GM18907 (cell line): Measurements from ENCODE around the gene TBX15.
"Not testable (repeated sequence)": the region's sequence is repeated elsewhere in the genome, so short reads cannot be mapped to it uniquely, and the experiment has no call there.

ENCODE experiments used
- ATAC-seq: cut with Tn5 transposase; IDR thresholded peaks from one replicate; pipeline ENCODE4 v1.9.1; 2021; ENCODE audit warnings: mild to moderate bottlenecking, moderate library complexity; ENCODE audit not compliant: unreplicated experiment

TBX15 gene

DNA sequence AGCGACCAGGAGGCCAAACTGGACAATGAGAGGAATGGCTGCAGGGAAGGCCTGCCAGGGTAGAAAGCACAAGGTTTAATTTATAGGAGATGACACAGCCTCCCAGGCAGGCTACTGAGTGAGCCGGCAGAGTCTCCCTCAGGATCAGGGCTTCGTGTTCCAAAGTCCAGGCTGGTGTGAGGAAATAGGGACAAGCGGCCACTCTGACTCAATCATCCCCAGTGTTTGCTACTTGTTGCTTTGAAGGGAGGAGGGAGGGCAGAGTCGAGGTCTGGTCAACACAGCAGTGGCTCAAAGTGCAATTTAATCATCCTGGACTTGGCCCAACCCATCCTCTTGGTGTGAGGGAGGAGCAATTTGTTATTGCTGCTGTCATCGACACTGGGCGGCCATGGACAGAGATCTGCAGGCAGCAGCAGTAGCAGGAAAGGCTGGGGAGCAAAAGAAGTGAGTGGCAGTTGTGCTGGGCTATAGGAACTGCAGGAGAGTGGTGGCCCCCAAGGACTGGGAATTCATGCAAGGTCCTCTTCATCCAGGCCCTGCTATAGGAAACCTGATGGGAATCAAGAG lies 27.5 kb downstream of the TBX15 start:
- no peak for ATAC-seq

DNA sequence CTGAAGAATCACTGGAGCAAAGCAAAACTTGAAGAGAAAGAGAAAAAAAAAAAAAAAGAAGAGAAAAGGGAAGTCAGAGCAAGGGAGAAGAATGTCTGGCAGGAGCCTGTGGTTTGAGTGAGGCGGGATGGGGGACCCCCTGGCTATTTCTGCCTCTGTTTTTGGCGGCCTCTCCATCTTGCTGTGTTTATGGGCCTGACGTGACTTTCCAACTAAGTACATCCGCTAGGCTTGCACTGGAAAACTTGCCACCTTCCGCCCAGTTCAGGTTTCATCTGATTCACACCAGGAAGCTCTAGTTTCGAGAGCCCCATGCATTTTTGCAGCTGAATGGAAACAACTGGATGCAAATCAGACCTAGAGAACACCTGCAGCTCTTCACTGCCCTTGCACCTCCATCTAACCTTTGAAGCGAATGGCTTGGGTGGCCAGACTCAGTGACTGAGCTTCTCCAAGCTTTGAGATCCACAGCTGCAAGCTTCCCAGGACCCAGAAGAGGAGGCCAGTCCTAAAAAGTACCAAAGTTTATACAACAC lies 28.0 kb downstream of the TBX15 start:
- ATAC-seq = peak; percentile 85

DNA sequence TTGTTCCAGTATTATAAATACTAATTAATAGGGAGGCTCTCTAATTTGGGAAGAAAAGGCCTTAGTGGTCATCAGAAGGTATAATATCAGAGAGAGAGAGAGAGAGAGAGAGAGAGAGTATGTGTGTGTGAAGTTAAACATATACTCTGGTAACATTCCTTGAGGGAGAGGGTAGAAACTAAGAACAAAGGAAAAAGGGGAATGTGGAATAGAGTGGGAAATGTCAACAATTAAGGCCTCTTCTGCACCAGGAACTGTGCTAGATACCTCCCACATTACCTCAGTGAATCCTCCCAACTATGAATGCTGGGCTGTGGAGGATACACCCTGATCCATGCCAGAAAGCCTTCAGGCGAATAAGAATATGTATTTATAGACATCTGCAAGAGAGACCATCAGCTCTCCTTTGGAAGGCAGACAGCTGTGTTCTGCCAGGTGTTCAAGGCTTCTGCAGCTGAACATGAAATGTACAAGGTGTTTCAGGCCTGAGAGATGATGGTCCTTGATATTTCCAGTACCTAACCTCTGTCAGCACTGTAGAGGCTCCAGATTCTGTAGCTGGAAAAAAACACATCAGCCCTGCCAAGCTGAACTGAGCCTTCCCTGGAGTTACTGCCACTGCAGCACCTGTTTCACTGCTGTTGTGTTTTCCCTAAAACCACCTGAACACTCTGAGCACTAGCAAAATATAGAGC lies 29.1 kb downstream of the TBX15 start:
- no peak for ATAC-seq

DNA sequence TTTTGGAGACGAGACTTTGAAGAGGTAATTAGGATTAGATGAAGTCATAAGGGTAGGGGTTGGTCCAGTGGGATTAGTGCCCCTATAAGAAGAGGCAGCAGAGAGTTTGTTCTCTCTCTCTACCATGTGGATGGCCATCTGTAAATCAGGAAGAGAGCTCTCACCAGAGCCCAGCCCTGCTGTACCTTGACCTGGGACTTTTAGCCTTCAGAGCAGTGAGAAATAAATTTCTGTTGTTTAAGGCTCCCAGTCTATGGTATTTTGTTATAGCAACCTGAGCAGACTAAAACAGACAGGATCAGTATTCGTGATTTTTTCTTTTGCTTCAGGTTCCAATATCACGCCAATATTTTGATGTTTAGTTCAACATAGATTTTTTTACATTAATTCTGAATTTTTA lies 30.0 kb downstream of the TBX15 start:
- ATAC-seq = no peak

DNA sequence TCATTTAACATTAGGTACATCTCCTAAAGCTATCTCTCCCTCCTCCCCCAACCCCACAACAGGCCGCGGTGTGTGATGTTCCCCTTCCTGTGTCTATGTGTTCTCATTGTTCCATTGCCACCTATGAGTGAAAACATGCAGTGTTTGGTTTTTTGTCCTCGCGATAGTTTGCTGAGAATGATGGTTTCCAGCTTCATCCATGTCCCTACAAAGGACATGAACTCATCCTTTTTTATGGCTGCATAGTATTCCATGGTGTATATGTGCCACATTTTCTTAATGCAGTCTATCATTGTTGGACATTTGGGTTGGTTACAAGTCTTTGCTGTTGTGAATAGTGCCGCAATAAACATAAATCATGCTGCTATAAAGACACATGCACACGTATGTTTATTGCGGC lies 30.6 kb downstream of the TBX15 start:
- ATAC-seq = not testable (repeated sequence)

DNA sequence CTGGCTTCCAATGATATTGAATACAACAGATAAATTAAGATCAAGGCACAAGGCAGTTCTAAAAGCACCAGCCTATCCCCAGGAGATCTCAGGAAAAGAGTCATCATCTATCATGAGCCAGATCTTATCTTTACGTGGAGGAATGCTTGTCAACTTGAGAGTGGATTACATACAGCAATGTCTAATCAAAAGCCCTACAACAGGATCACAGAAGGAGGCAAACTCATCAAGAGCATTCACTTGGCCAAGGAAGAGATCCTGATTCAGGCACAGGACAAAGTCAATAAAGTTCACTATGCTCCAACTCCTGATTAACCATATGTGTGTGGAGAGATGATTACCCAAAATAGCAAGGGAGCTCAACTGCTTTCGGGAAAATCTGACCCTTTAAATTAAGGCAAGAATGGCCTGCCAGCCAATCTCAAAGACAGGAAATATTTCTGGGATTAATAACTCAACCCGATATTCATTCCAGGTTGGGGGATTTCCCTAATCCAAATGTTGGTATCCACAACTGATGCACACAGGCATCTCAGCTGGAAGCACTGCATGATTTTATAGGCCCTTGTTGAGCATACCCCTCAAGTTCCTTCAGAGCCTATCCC lies 33.7 kb downstream of the TBX15 start:
- no peak for ATAC-seq

DNA sequence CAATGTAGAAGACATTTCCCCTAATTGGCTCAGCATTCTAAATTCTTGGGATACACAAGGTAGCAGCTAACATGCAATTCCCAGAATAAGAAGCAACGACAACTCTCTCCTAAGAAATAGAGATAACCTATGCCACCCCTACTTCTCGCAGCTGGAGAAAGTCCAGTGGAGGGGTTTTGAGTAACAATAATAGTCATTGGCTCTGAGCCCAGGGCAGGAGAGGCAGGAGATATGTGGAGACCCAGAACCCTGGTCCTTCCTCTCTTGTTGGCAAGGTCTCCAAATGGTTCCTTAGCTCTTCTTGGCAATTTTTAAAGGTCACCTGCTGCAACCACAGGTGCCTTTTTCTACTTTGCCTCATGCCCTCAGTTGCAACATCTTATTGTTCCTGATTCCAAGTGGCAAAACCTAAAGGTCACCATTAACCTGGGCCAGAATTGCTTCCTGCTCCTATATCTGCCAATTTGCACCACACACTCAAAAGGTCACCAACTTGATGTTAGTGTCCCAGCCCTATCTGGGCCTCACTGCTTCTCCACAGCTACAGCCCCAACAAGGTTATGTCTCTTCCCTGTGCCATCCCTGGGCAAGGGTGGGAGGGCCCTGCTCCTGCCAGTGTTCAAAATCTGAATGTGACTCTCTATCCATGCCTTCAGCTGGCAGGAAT lies 36.7 kb downstream of the TBX15 start:
- no peak for ATAC-seq

DNA sequence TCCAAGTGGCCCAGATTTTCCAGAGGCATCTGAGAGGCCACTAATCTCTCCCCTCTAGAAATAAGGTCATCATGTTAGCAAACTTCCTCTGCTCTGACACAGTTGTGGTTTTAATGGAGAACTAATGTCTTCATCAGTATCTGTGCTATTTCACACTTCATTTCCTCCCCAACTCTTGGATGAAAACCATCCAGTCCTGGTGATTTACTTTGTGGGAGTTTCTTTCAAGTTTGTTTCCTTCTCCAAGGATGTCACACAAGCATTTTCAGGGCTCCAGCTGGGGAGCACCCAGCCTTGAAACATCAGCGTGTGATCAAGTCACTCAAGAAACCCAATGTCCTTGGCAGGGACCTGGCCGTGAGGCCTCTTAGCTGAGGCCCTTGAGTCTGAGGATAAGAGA lies 38.8 kb downstream of the TBX15 start:
- no peak for ATAC-seq

DNA sequence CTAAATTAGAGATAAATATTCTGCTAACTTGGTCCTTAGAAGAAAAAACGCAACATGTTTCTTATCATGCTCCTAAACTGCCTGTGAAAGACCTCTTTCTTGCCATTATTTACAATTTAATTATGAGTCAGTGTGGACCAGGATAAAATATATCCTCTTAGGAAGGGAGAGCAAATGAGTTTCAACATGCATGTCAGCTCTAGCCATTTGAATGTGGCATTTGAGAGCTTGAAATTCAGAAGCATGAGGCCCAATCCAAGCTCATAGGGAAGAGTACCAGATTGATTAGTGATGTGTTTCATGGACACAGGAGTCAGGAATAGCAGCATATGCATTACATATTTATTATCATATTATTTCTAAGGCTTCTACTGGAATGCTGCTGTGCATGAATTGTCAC lies 39.3 kb downstream of the TBX15 start:
- no peak for ATAC-seq

DNA sequence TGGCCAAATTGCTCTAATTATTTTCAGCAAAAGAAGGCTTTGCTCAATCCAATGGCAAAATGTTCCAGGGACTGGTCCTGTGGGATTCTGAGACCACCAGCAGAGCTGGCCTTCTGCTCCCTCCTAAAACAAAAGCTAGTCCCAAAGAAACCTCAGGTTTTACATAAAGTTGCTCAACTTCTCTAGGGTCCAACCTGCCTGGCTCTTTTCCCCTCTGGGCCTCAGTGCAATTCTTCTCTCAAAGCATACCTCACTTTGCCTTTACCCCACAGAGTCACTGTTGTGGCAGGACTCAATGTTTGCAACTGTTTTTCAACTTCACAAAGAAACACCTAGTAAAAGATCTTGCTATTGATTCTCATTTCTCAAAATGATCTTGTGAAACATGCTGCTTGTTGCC lies 39.8 kb downstream of the TBX15 start:
- ATAC-seq = no peak

DNA sequence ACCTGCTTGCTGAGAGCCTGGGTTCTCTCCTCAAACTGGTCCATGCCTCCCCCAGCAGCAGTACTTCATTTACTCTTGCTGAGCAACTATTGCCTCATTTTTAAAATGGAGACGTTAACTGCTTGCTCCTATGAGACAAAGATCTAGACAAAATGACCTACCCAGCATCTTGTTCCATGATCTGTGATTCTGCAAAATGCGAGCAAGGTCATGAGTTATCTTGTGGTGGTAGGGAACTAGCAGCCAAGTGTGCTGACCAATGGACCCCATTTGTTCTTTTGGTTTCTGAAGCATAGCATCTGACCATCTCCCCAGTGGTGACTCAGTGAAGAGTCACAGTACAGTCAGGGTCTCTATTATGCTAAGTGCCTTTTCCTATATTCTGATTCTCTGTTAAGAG lies 40.4 kb downstream of the TBX15 start:
- ATAC-seq = no peak

DNA sequence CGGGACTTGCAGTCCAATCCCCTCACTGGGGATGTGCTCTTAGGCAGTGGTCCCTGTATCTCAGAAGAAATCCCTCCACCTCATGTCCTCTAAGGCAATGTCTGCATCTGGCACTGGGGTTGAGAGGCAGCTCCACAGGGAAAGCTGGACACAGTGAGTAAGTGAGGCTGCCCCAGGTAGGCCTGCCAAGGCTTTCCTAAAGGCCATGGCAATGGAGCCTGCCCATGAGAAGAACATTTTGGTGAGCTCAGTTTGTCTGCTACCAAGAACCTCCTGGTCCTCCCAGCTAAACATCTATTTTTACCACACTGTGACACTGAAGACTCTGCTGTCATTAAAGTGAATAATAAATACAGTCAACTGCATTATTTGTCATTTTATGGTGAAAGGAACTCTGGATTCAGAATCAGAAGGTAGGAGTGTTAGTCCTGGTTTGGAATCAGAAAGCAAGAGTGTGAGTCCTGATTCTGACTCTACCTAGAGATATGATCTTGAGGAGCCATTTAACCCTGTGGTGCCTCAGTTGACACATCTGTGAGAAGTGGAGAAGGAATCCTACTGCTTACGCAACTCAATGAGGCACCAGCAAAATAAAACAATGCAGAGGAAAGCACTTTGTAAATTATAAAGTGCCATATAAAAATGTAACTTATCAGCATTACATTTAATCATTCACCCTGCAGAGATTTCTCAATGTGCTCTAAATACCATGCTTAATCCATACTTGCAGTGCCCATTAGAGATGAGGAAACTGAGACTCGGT lies 41.0 kb downstream of the TBX15 start:
- ATAC-seq = no peak

DNA sequence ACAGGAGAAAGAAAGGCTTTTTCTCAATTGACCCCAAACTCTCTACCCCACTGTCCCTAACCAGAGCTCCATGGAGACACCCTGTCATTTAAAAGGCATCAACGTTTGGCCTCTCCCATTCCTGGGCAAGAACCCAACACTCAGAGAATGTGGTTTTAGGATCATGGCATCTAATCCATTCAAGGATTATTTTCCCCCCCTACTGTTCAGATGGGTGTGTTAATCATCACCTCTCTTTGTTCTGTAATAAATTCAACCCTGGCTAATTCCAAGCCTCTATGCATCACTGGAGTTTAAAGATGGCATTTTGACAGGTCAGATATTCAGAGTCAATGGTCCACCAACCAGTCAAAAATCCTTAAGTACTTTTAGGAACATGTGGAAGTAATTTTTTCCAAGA lies 42.7 kb downstream of the TBX15 start:
- ATAC-seq = no peak

DNA sequence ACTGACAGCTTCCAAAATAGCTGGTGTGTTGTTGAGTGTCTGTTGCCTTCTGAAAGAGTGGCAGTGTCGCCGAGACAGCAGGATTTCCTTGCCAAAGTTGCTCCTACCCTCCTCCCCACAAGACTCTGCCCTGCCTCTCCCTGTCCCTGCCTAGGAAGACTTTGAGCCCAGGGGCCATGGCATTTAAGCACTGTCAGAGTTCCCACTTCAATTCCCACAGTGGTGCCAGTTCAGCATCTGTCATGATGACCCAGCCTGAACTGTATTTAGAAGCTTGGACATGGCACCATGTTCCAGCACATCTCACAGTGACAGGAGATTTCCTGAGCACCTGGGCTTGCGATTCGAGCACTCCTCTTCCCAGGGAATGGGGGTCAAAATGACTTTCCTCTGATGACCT lies 43.6 kb downstream of the TBX15 start:
- ATAC-seq = no peak

DNA sequence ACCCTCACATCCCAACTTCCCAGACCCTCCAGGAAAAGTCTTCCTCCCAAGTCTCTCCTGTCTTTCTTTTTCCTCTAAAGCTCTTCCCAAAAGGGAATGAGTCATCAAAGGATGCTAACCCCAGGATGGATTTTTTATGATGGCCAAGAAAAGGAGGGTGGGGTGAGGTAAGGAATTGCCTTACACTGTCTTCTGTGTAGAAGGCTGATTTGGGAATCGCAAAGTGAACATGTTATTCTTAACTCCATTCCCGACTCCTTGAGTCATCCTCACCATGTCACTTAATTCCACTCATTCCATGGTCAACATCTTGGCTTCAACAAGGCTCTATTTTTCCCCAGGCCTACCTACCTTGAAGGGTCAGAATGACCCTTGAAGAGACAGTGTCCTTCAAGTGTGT lies 44.0 kb downstream of the TBX15 start:
- no peak for ATAC-seq

DNA sequence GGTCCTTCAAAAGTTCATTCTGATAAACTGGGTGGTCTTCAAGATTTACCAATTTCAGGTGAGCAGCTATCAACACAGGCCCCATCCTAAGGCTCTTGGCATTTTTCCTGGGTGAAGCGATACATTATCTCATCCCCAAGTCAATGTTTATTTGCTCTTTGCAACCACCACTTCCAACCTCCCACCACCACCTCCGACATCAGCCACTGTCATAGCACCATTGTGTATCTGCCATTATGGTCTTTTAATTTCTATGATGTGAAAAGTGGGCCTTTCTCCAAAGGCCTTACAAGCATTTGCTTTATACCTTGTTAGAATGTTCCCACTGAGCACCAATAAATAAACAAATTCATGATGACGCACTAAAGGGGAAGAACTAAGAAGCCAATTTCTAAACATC lies 47.2 kb downstream of the TBX15 start:
- ATAC-seq = no peak

DNA sequence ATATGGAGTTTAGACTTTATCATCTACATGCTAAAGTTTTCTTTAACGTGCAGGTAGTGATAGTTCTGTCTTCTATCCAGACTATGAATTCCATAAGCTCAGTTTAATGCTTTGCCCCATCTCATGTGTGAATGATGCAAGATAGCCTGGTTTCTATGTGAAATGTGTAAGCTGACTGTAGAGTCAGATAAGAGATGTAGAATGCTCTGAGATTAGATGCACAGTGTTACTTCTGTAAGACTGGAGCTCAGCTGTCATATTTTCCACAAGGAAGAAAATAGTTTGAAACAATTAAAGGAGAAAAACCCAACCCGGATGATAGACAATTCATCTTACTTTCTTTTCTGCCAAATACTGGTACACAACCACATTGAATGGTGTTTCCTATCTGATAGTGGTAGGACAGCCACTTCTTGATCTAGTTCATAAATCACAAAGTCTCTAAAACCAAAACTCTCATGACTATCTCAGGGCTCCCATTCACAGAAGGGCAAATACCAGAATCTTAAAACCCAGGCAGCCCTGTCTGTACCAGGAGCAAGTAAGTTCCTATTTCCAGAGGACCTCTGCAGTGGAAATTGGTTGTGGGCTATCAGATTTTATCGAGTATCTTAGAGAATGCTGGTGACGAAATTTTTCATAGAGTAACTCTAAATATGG lies 50.6 kb downstream of the TBX15 start:
- no peak for ATAC-seq

DNA sequence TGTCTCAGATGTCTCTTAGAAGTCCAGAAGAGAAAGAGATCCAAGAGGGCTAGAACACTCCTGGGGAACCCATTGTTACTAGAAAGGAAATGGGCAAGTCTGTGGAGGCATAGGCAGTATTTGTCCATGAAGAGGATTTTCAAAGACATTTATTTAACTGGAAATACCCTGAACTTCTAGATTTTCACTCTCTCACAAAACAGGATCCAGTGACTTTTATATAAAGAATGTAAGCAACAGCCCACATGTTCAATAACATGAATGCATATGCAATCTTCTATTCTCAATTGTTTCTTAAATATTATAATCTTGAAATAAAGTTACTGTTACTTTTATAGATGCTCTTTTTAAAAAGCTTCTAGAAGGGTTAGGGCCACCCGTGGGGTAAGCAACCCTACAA lies 53.4 kb downstream of the TBX15 start:
- ATAC-seq = no peak

DNA sequence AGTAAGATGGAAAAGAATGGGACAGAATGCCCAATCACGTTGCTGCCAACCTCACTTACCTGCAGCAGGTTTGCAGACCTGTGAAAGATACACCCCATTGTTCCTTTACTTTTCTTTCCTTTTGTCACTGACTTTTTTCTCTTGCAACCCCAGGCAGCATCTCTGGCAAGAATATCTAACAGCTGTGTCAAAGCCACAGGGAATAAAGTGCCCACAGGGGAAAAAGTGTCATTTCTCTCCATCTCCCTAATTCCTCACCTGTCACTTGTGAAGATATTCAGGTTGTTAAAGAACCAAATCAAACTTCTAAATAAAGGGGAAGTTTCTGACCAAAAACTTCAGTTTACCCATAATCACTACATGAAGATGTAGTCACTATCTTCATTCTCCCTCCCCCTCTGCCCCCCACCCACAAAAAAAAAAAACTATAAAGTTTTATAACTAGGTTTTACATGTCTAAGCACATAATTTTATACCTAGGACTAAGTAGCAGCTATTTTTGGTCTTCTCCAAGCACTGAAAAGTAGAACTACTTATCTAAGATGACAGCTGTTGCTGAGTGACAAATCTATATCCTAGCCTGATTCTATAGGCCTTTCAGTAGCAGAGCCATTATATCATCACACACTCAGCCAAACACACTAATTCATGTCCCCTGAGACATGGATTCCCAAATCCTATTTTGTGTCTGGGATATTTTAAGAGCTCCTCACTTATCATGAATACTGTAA lies 54.9 kb downstream of the TBX15 start:
- no peak for ATAC-seq

DNA sequence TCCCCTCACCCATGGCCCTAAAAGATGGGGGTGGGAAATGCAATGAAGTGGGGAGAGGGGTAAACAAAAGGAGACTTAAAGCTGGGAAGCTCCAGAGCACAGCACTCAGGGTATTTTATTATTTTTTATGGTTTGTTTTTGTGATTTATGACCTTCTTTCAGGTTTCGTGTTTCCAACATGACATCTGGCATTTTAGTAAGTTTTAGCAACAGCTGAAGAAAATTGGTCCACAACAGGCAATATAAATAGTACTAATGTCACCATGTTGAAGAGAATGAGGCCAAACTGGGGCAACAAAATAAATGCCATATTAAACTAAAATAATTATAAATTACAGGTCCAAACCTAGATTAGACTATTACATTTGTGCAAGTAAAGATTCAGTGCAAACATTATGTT lies 56.3 kb downstream of the TBX15 start:
- no peak for ATAC-seq
